HepG2 (cell line): ENCODE measurements around the gene HRC. TPM values are rescaled to one million over a fixed set of nuclear protein-coding genes. Genes with fewer than 3 reads are reported as not detected.

ENCODE experiments used
- ARID4A ChIP-seq: sonication (generic); formaldehyde crosslinking; IDR thresholded peaks from 2 replicates; pipeline ENCODE4 v1.5.0; 2020; ENCODE audit warnings: mild to moderate bottlenecking, missing genetic modification reagents, borderline replicate concordance
- CENPT ChIP-seq: sonication (generic); formaldehyde crosslinking; IDR thresholded peaks from 2 replicates; pipeline ENCODE4 v1.8.0; 2022; ENCODE audit warnings: low read depth, mild to moderate bottlenecking, moderate library complexity, missing genetic modification reagents
- CREM ChIP-seq, 2 experiments: sonication (generic) in 1 of 2; formaldehyde crosslinking in 1 of 2; IDR thresholded peaks; 2 replicates each; pipeline versions ENCODE4 v1.4.0 to v1.6.1; 2016 to 2020; ENCODE audit warnings: antibody characterized with exemption in 1 of 2, mild to moderate bottlenecking in 1 of 2, missing genetic modification reagents in 1 of 2
- IRF9 ChIP-seq: sonication (generic); formaldehyde crosslinking; IDR thresholded peaks from 2 replicates; pipeline ENCODE4 v1.8.0; 2022; ENCODE audit warnings: missing genetic modification reagents, mild to moderate bottlenecking, borderline replicate concordance
- JUND ChIP-seq: sonication (generic); formaldehyde crosslinking; IDR thresholded peaks from 2 replicates; pipeline ENCODE4 v1.8.0; 2022; ENCODE audit warnings: mild to moderate bottlenecking, missing genetic modification reagents
- MXI1 ChIP-seq: IDR thresholded peaks from 3 replicates; pipeline ENCODE4 v1.6.1; 2012; ENCODE audit warnings: low read depth, low read length, inconsistent platforms, borderline replicate concordance
- NCOR1 ChIP-seq: fragments of 200-600 bp; sonication (generic); IDR thresholded peaks from 2 replicates; pipeline ENCODE4 v1.7.0; 2017; ENCODE audit warnings: antibody characterized with exemption, low read length, borderline replicate concordance
- REST ChIP-seq, 2 experiments: IDR thresholded peaks; 2 replicates each; pipeline ENCODE4 v1.6.1; 2011 to 2012; ENCODE audit warnings: low read length in 2 of 2, borderline replicate concordance in 1 of 2, low read depth in 1 of 2, mild to moderate bottlenecking in 1 of 2, moderate library complexity in 1 of 2
- SOX13 ChIP-seq, 3 experiments: fragments of 450-650 bp in 1 of 3; sonication (generic) in 1 of 3; formaldehyde crosslinking in 1 of 3; IDR thresholded peaks in 2 of 3; conservative IDR thresholded peaks in 1 of 3; 2 replicates each; pipeline versions ENCODE4 v1.5.0 to v1.6.1; 2016 to 2020; ENCODE audit warnings: antibody characterized with exemption in 1 of 3, mild to moderate bottlenecking in 1 of 3, missing compliant biosample characterization in 1 of 3, missing genetic modification reagents in 1 of 3, moderate library complexity in 1 of 3
- STAG1 ChIP-seq: sonication (generic); formaldehyde crosslinking; IDR thresholded peaks from 2 replicates; pipeline ENCODE4 v1.4.0; 2020; ENCODE audit warnings: missing genetic modification reagents
- UBTF ChIP-seq: sonication (generic); formaldehyde crosslinking; IDR thresholded peaks from 2 replicates; pipeline ENCODE4 v1.4.0; 2020; ENCODE audit warnings: mild to moderate bottlenecking, missing genetic modification reagents
- YEATS2 ChIP-seq: sonication (generic); formaldehyde crosslinking; IDR thresholded peaks from 2 replicates; pipeline ENCODE4 v1.4.0; 2020; ENCODE audit warnings: missing genetic modification reagents, borderline replicate concordance
- ZNF180 ChIP-seq: sonication (generic); formaldehyde crosslinking; IDR thresholded peaks from 2 replicates; pipeline ENCODE4 v1.4.0; 2020; ENCODE audit warnings: low read depth, missing genetic modification reagents, borderline replicate concordance
- ZNF510 ChIP-seq: sonication (generic); formaldehyde crosslinking; IDR thresholded peaks from 2 replicates; pipeline ENCODE4 v1.4.0; 2020; ENCODE audit warnings: low read depth, mild to moderate bottlenecking, missing genetic modification reagents
- ZNF605 ChIP-seq: sonication (generic); formaldehyde crosslinking; IDR thresholded peaks from 2 replicates; pipeline ENCODE4 v1.8.0; 2022; ENCODE audit warnings: mild to moderate bottlenecking, missing genetic modification reagents
- ZNF660 ChIP-seq: sonication (generic); formaldehyde crosslinking; IDR thresholded peaks from 2 replicates; pipeline ENCODE4 v1.5.1; 2020; ENCODE audit warnings: mild to moderate bottlenecking, low read depth, missing genetic modification reagents, borderline replicate concordance
- ZNF790 ChIP-seq: sonication (generic); formaldehyde crosslinking; IDR thresholded peaks from 2 replicates; pipeline ENCODE4 v1.8.0; 2022; ENCODE audit warnings: missing genetic modification reagents, mild to moderate bottlenecking, borderline replicate concordance
- polyA plus RNA-seq, 8 experiments: library from polyadenylated mRNA; depleted of rRNA in 3 of 8; stranded (reverse) in 7 of 8; unstranded in 1 of 8; fragments of >200 nt; fragmentation: Illumina TruSeq in 4 of 8; extraction: Trizol in 4 of 8; gene quantifications; 2 replicates each; pipeline versions ENCODE4 v1.2.1 to v1.2.3, GENCODE V29; 2011 to 2016; ENCODE audit warnings: low read depth in 4 of 8, missing spikeins in 1 of 8, mixed read lengths in 1 of 8; ENCODE audit not compliant: insufficient read depth in 1 of 8
- total RNA-seq, 5 experiments: library from RNA; depleted of rRNA; stranded (reverse); fragments of >200 nt; fragmentation: Illumina TruSeq; extraction: Trizol; gene quantifications; 2 replicates each; pipeline ENCODE4 v1.2.3, GENCODE V29; 2016; ENCODE audit warnings: low read depth in 1 of 5

HRC gene
- total and polyA plus RNA-seq, 2 of the 13 experiments (the other 11 are each of a cell fraction or from before 2014, with no cell fraction given), result 3.6 to 15.4 TPM

GRCh38 chr19:49186108-49186507, 30.9 kb upstream of the HRC start (continued):
- TF ChIP-seq CREM (IDR thresholded peaks at IDR 0.05), result no peak
- no peak for TF ChIP-seq CREM (CRISPR knock-in tag; IDR thresholded peaks at IDR 0.05)
- no peak for TF ChIP-seq SOX13 (IDR thresholded peaks at IDR 0.05)
- 0 out of 4 replicates have a peak, but pooled peaks of 1 of the 2 experiments have one; percentile 12 for TF ChIP-seq SOX13 (CRISPR knock-in tag; conservative IDR thresholded peaks at IDR 0.05 in 1 of 2, IDR thresholded peaks at IDR 0.05 in 1 of 2)
- no peak for TF ChIP-seq ZNF790 (CRISPR knock-in tag)
- TF ChIP-seq JUND (CRISPR knock-in tag), result no peak
- TF ChIP-seq IRF9 (CRISPR knock-in tag), result no peak
- no peak for TF ChIP-seq ZNF605
- TF ChIP-seq REST (IDR thresholded peaks at IDR 0.05; ENCODE audit: borderline replicate concordance in 1 of 2, low read depth in 1 of 2, low read length in 2 of 2), result no peak
- TF ChIP-seq NCOR1, result no peak
- peak; percentile 61; the same call in 1 of the 2 replicates for TF ChIP-seq YEATS2 (CRISPR knock-in tag)
- TF ChIP-seq ARID4A (CRISPR knock-in tag), result peak; percentile 18; the same call in 1 of the 2 replicates
- TF ChIP-seq ZNF180, result no peak
- TF ChIP-seq ZNF660 (CRISPR knock-in tag), result no peak
- TF ChIP-seq MXI1, result no peak
- no peak for TF ChIP-seq UBTF (CRISPR knock-in tag)
- TF ChIP-seq STAG1, result no peak
- no peak for TF ChIP-seq ZNF510 (CRISPR knock-in tag)
- TF ChIP-seq CENPT (CRISPR knock-in tag), result no peak
